Omental fat pad (tissue), 4 donors: ENCODE data around the gene ESR1. TPM values are rescaled to one million over a fixed set of nuclear protein-coding genes. Genes with fewer than 3 reads are reported as not detected.

Experiments
- ATAC-seq: fragments of 150-250 bp; one replicate; pipeline ENCODE4 v1.9.1; 2016; ENCODE audit warnings: mild to moderate bottlenecking, moderate library complexity; ENCODE audit not compliant: low FRiP score
- DNase-seq: peaks from one replicate; pipeline ENCODE4 v3.0.0-alpha.2; 2019; ENCODE audit warnings: low spot score
- CTCF ChIP-seq, 3 donors: fragments of 450-650 bp; IDR thresholded peaks; one replicate each; pipeline ENCODE4 v1.5.1; 2016 to 2017; ENCODE audit warnings: antibody characterized with exemption in 3 of 3, mild to moderate bottlenecking in 3 of 3, moderate library complexity in 2 of 3
- total RNA-seq, 4 donors: library from RNA; depleted of rRNA; stranded (reverse); fragments of >200 nt; gene quantifications; one replicate each; pipeline ENCODE4 v1.1.0, GENCODE V29; 2016

Gene ESR1
- total RNA-seq, 4 donors from 2014 or later: 2.3 to 4.9 (median 3.8) TPM

DNA sequence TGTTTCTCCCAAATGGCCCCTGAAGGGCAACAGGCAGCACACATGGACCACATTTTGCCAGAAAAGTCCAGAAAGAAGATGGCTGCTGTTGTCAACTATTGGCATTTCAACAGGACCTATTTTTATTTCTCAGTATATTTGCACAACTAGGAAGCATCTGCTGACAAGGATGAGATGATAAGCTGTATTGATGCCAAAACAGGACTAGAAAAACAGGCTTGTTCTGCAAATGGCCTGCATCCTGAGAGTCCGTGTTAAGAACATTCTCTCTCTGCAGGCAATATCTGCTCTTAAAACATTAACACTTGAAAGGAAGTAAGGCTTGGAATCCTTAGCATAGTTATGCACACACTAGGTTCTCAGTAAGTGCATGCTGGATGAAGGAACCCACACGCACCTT is 283.7 kb downstream of the ESR1 start:
- no peak for TF ChIP-seq CTCF (IDR thresholded peaks at IDR 0.05)
- ATAC-seq (no peak), DNase-seq (no peak)

DNA sequence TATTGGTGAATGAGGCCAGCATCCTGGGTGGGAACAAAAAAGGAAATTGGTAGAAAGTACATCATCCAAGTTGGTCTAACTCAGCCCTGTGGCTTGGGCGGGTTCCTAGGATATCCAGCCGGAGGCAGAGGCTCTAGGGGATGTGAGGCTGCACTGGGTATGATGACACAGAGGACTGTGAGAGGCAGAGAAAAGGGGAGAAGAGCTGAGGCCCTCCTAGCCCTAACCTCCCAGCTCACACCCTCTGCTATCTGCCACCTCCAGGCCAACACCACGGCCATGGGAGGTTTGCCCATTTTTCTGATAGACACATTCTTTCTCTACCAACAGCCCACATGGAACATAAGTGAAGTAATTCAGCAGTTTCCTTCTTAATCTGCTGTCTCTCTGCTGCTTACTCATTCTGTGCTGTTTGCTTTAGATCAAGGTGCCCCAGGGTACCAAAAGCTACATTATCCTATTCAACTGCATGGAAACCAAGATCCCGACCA is 284.4 kb downstream of the ESR1 start:
- ATAC-seq (peak; percentile 22), DNase-seq (no peak)
- TF ChIP-seq CTCF (IDR thresholded peaks at IDR 0.05): no peak

DNA sequence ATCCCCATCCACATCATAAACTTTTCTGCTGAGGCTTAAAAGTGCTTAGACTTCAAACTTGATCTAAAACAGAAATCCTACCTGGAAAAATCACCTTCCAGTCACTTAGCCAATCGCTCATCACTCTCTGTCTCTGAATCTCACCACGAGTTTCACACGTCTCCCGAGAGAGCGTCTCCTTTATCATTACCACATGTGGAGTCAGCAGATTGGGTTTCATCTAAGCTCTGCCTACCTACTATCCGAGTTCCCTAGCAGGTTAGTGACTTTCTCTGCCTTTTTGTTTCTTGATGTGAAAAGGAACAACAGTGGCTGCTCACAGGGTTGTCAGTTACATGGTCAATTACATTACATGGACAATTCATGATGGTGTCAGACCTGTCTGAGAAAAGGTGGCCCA is 286.2 kb downstream of the ESR1 start:
- TF ChIP-seq CTCF (IDR thresholded peaks at IDR 0.05): no peak
- DNase-seq (no peak), ATAC-seq (no peak)

DNA sequence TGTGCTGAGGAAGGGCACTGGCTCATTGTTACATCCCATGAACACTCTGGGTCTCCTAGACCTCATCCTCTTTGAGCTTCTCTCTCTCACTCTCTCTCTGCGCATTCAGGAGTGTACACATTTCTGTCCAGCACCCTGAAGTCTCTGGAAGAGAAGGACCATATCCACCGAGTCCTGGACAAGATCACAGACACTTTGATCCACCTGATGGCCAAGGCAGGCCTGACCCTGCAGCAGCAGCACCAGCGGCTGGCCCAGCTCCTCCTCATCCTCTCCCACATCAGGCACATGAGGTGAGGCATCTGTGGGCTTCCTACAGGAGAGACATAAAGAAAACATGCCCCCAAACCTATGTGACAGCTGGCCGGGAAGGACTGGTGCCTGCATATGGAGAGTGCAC is 286.8 kb downstream of the ESR1 start:
- no peak for ATAC-seq
- DNase-seq: no peak
- TF ChIP-seq CTCF (IDR thresholded peaks at IDR 0.05): no peak

DNA sequence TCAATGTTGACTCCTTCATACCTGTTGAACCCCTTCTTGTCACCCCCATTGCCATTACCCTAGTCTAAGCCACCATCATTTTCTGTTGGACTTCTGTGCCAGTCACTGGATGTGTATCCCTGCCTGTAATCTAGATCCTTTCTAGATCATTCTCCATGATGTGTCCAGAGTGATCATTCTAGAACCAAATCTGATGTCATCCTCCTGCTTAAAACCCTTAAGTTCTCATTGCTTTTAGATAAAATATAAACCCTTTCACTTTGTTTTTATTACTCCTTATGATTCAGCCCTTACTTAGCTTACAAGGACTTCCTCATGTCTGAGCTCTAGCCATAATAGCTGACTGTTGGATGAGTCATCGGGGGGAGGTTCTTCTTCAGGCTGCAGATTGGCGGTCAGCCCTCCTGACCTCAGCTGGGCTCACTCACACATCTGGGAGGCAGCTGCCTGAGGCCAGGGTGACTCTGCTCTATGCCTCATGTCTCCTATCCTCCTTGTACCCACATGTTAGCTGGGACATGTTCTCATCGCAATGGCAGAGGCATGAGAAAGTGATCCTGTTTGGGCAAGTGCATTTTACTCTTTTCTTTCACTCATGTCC is 287.6 kb downstream of the ESR1 start:
- peak; percentile 95 for ATAC-seq
- peak; percentile 48 for DNase-seq
- no peak for TF ChIP-seq CTCF (IDR thresholded peaks at IDR 0.05)

DNA sequence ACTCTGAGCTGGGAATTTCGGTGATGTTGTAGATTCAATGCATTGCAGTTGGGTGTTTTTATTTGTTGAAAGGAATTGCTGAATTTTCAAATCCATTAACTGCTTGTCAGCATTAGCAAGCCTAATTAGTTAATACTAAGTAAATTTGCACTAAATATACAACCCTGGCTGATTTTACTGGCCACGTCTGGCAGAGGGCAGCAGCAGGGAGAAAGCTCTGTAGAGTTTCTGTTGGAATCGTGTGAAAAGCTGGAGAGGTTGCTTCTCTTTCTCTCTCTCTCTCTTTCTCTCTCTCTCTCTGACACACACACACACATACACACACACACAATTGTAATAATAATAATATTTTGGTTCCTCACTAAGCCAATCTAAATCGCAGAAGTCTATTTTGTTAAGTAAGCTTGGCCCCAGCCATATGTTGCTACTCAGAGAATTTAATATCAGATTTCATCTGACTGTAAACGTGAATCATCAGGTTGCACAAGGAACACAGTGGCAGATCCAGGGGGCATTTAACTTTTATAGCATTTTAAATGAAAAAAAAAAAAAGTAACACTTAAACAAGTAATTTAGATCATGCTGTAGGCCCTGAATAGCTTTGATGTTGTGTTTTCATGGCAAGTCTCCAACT is 289.5 kb downstream of the ESR1 start:
- DNase-seq: no peak
- no peak for TF ChIP-seq CTCF (IDR thresholded peaks at IDR 0.05)
- ATAC-seq: peak; percentile 41

DNA sequence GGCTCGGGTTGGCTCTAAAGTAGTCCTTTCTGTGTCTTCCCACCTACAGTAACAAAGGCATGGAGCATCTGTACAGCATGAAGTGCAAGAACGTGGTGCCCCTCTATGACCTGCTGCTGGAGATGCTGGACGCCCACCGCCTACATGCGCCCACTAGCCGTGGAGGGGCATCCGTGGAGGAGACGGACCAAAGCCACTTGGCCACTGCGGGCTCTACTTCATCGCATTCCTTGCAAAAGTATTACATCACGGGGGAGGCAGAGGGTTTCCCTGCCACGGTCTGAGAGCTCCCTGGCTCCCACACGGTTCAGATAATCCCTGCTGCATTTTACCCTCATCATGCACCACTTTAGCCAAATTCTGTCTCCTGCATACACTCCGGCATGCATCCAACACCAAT is 291.2 kb downstream of the ESR1 start:
- ATAC-seq (no peak), DNase-seq (no peak)
- TF ChIP-seq CTCF (IDR thresholded peaks at IDR 0.05): no peak
